H54 (cell line): Measurements from ENCODE around the gene COQ9.
A peak's percentile ranks its signal among the peaks of the same experiment; 100 is the strongest.

Source experiments
- DNase-seq: peaks from one replicate; pipeline ENCODE4 v3.0.0; 2011; ENCODE audit warnings: low spot score, mixed read lengths; ENCODE audit not compliant: insufficient read length
- FAIRE-seq: peaks from 3 replicates; lab custom pipeline; 2011; peaks lifted over from hg19 to GRCh38; lab: Jason Lieb, UNC
- POLR2A ChIP-seq: IDR thresholded peaks from 2 replicates; pipeline ENCODE4 v1.6.1; 2011; ENCODE audit warnings: low read depth, mild to moderate bottlenecking, low read length

COQ9 gene

DNA sequence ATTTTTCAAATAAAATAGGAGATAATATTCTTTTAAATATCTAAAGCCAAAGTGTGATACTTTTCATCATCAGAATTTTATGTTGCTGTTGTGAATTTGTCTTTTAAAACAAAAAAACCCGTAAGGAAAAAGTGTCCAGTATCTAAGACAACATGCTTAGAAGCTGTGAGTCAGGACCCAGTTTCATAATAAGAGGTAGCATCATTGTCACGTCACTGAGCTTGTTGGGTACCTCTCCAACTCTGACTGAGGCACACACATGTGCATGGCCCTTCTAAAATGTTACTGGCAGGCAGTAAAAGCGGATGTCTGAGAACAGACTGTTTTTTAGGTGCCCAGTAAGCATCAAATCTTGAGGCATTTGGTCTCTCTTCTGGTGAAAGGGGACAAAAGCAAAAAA is 2.6 kb upstream of the COQ9 start:
- TF ChIP-seq POLR2A, result no peak
- no peak for DNase-seq
- no peak for FAIRE-seq

DNA sequence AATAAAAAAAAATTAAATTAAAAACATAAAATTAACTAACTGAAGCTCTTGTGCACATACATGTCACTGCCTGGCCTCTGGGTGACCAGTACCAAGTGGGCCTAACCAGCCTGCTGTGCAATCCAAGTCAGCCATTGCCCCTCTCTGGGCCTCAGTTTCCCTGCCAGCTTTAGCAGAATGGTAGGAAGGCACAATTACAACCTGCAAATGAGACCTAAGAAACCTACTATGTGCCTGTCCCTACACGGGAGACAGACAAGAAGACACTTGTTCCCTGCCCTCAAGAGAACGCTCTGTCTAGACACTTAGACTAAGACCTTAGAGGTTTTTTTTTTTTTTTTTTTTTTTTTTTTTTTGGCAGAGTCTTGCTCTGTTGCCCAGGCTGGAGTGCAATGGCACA is 1.8 kb upstream of the COQ9 start:
- DNase-seq (no peak), FAIRE-seq (no peak)
- TF ChIP-seq POLR2A, result no peak

DNA sequence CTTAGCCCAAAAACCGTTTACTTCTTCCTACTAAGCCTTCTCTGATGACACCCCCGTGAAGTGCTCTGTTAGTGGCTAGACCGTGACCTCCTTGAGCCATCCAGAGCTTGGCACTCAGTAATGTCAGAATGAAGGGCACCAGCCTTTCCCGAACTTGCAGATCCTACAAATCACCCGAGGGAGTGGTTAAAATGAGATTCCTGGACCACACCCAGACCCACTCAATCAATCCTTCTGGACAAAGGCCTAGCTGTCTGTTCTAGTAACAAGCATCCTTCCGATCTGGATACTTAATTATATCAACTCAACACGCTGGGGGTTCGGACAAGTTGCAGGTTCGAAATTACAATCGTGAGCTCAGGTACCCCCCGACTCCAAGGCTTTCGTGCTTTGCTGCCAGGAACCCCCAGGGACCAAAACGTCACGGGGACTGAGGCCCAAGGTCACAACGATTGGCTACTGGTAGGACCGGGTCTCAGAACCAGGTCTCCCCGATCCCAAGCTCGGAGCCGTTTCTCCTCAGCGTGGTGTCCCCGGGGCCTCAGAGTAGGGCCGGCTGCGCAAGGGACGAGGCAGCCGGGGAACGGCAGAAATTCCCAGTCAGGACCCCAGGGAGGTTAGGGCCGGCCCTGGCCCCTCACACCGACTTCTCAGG is 621 bp upstream of the COQ9 start:
- DNase-seq (peak; percentile 33), FAIRE-seq (no peak)
- TF ChIP-seq POLR2A, result no peak

GRCh38 chr16:57452021-57452420 is 4.7 kb downstream of the COQ9 start:
- no peak for TF ChIP-seq POLR2A
- no peak for FAIRE-seq

GRCh38 chr16:57462209-57462977 is 15.1 kb downstream of the COQ9 start, which contains the start of gene POLR2C:
Gene POLR2C, plus strand, starts transcription at chr16:57462679. Its CDS starts 46 bp downstream, at chr16:57462725.
- DNase-seq, result peak; percentile 84
- TF ChIP-seq POLR2A, result peak; percentile 100
- FAIRE-seq, result peak; percentile 71

More at GRCh38 chr16:57452021-57452420, 4.7 kb downstream of the COQ9 start:
- DNase-seq, result no peak

DNA sequence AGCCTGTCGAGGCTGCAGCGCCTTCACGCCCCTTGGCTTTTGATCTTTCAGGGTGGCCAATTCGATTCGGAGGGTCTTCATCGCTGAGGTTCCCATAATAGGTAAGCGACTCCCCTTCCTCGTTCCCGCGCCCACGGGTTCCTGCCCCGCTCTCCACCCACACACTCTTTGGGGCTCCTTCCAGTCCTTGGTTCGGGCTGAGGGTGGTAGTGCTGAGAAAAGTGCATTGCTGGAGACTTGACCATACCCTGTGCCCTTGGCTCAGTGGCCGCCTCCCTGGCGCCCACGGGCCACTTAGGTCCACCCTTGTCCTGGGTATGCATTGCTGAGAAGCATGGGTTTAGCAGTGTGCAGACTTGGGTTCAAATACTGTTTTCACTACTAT is 15.7 kb downstream of the COQ9 start:
- no peak for FAIRE-seq
- no peak for TF ChIP-seq POLR2A
- DNase-seq, result no peak

DNA sequence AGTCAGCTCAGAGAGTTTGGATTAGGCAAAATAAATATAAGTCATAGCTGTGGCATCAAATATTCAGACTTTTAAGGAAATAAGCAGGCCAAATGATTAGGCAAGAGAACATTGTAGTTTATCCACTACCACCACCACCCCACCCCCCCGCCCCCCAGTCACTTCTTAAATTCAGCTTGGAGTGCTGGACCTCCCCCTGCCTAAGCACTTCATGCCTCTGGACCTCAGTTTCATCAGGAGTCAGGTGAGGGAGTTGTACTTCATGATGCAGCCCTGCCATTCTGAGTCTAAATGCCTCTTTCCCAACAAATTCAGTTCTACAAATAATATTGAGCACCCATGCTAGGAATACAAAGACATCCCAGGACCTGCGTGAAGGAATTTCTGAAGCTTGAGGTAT is 17.2 kb downstream of the COQ9 start:
- DNase-seq (no peak), FAIRE-seq (no peak)
- no peak for TF ChIP-seq POLR2A

GRCh38 chr16:57468346-57468745 is 21.1 kb downstream of the COQ9 start:
- no peak for DNase-seq
- no peak for TF ChIP-seq POLR2A
- FAIRE-seq, result no peak

DNA sequence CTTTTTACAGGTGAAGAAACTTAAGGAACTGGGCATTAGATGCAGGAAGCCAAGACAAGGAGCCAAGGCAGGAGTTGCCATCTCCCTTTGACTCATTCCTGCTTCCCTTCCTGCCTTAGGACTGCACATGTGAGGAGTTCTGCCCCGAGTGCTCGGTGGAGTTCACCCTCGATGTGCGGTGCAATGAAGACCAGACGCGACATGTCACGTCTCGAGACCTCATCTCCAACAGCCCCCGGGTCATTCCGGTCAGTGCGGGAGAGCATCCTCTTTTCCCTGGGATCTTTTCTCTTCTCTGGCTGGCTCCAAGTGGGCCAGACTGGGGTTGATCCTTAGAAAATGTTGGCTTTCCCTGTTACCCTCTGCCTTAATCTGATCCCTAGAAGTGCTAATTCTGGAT is 21.8 kb downstream of the COQ9 start:
- no peak for DNase-seq
- no peak for FAIRE-seq
- no peak for TF ChIP-seq POLR2A

DNA sequence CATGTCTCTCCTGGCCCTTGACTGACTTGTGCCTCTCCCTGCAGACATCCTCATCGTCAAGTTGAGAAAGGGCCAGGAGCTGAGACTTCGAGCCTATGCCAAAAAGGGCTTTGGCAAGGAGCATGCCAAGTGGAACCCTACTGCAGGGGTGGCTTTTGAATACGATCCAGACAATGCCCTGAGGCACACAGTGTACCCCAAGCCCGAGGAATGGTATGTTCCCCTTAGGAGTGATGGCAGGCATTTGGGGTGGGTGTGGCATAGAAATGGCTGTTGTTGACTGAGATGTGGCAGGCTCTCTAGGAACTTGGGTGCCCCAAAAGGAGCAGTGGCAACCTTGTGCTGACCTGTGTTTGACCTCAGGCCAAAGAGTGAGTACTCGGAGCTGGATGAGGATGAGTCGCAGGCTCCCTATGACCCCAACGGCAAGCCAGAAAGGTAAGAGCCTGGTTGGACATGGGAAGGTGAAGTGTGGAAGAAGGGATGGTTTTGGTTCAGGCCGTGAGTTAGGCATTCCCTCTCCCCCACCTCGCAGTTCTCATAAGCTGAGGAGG is 22.7 kb downstream of the COQ9 start:
- TF ChIP-seq POLR2A, result no peak
- DNase-seq (no peak), FAIRE-seq (no peak)

GRCh38 chr16:57470711-57471110 is 23.4 kb downstream of the COQ9 start:
- TF ChIP-seq POLR2A, result no peak
- DNase-seq (no peak), FAIRE-seq (no peak)

DNA sequence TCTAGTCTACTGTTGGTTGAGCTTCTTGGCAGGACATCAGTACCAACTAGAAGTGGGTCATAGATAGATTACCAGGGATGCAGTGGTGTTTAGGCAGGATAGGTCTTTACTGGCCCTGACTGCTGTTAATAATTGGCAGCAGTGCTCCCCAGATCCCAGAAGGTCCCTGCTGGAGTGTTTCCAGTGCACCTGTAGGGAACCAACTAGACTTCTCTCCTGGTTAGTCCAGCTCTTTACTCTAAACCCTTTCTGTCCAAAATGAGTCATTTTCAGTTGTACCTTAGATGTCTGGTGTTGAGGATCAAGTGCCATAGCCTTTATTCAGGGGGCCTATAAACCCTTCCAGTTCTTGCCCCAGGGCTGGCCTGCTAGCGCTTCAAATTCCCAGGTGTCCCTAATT is 23.9 kb downstream of the COQ9 start:
- no peak for DNase-seq
- TF ChIP-seq POLR2A, result no peak
- no peak for FAIRE-seq

GRCh38 chr16:57471852-57472664 is 24.8 kb downstream of the COQ9 start:
- TF ChIP-seq POLR2A, result no peak
- DNase-seq (no peak), FAIRE-seq (no peak)

DNA sequence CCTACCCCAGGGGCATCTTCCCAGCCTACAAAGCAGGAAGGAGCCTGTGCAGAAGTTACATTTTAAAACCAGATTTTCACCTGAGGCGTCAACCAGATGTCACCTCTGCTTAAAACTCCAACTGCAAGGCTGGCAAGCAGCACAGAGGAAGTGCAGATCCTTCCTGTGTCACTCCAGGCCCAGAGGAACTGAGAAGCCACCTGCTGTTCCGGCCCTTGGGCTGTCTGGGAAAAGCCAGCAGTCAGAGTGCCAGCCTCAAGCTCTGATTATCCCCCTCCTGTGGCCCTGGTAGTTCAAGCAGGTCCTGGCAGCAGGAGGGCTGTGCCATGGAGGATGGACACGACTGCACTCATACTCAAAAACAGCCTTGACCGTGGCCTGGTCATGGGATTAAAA is 25.4 kb downstream of the COQ9 start:
- FAIRE-seq (no peak), DNase-seq (peak; percentile 38)
- TF ChIP-seq POLR2A, result no peak
